SK-N-SH (cell line): ENCODE data around the gene ELMO3. TPM values are rescaled to one million over a fixed set of nuclear protein-coding genes. Genes with fewer than 3 reads are reported as not detected.
A peak's percentile ranks its signal among the peaks of the same experiment; 100 is the strongest.

ENCODE experiments used
- CTCF ChIA-PET: fragments of 300-600, 350-600 bp; formaldehyde crosslinking; extraction: SDS; loops from one replicate; lab custom pipeline; 2021; lab: Yijun Ruan, JAX
- POLR2A ChIA-PET: fragments of 350-600 bp; sonication (Branson Sonifier 250); formaldehyde crosslinking; extraction: SDS; loops from one replicate; lab custom pipeline; 2020; ENCODE audit warnings: antibody characterized with exemption, inconsistent platforms; lab: Yijun Ruan, JAX
- DNase-seq: peaks from one replicate; pipeline ENCODE4 v3.0.0; 2012
- H2AFZ ChIP-seq: fragments of 200-600 bp; sonication (generic); 2 replicates; pipeline ENCODE4 v1.8.1; 2016; ENCODE audit warnings: antibody characterized with exemption, mild to moderate bottlenecking, low read depth
- H3F3A ChIP-seq: fragments of 200-600 bp; sonication (generic); replicated peaks from 2 replicates; pipeline ENCODE3; 2016; ENCODE audit warnings: antibody characterized with exemption, mild to moderate bottlenecking; ENCODE audit not compliant: insufficient read depth
- H3K27ac ChIP-seq, 2 experiments: fragments of 200-500 bp in 1 of 2; fragments of 200-600 bp in 1 of 2; sonication (Bioruptor generic) in 1 of 2; sonication (generic), shearing (Covaris generic) in 1 of 2; 2 replicates each; pipeline versions ENCODE4 v1.5.1 to v1.6.1; 2014 to 2016; ENCODE audit warnings: low read depth in 2 of 2, inconsistent platforms in 1 of 2, low read length in 1 of 2, mild to moderate bottlenecking in 1 of 2, mixed read lengths in 1 of 2
- H3K27me3 ChIP-seq: fragments of 200-600 bp; sonication (generic), shearing (Covaris generic); 2 replicates; pipeline ENCODE4 v1.6.1; 2016; ENCODE audit warnings: mixed run types; ENCODE audit not compliant: insufficient read depth
- H3K36me3 ChIP-seq, 2 experiments: fragments of 200-500 bp in 1 of 2; fragments of 200-600 bp in 1 of 2; sonication (Bioruptor generic) in 1 of 2; sonication (generic) in 1 of 2; replicated peaks in 1 of 2; 2 replicates each; pipeline versions ENCODE3 to v1.5.1; 2014 to 2016; ENCODE audit warnings: low read length in 1 of 2, mild to moderate bottlenecking in 1 of 2; ENCODE audit not compliant: insufficient read depth in 2 of 2, control insufficient read depth in 1 of 2
- H3K4me1 ChIP-seq, 2 experiments: fragments of 200-500 bp in 1 of 2; fragments of 200-600 bp in 1 of 2; sonication (Bioruptor generic) in 1 of 2; sonication (generic), shearing (Covaris generic) in 1 of 2; 2 replicates each; pipeline versions ENCODE4 v1.5.1 to v1.6.1; 2014 to 2016; ENCODE audit warnings: low read depth in 1 of 2, low read length in 1 of 2, mixed run types in 1 of 2; ENCODE audit not compliant: insufficient read depth in 2 of 2, control insufficient read depth in 1 of 2
- H3K4me2 ChIP-seq: fragments of 200-600 bp; sonication (generic), shearing (Covaris generic); 2 replicates; pipeline ENCODE4 v1.6.1; 2017; ENCODE audit warnings: mixed run types
- H3K4me3 ChIP-seq, 2 experiments: fragments of 200-500 bp in 1 of 2; fragments of 200-600 bp in 1 of 2; sonication (Bioruptor generic) in 1 of 2; sonication (generic), shearing (Covaris generic) in 1 of 2; 2 replicates each; pipeline versions ENCODE4 v1.5.1 to v1.8.1; 2014 to 2016; ENCODE audit warnings: low read depth in 2 of 2, inconsistent platforms in 1 of 2, low read length in 1 of 2, mild to moderate bottlenecking in 1 of 2, mixed read lengths in 1 of 2, moderate library complexity in 1 of 2
- H3K79me2 ChIP-seq: fragments of 200-600 bp; sonication (generic); 2 replicates; pipeline ENCODE4 v1.8.1; 2017; ENCODE audit warnings: mild to moderate bottlenecking; ENCODE audit not compliant: insufficient read depth
- H3K9ac ChIP-seq: fragments of 200-600 bp; sonication (generic); 2 replicates; pipeline ENCODE4 v1.6.1; 2017; ENCODE audit warnings: mixed run types
- H3K9me2 ChIP-seq: fragments of 200-600 bp; sonication (generic); 2 replicates; pipeline ENCODE4 v1.6.1; 2017; ENCODE audit warnings: mixed run types
- H3K9me3 ChIP-seq: fragments of 200-600 bp; sonication (generic); 2 replicates; pipeline ENCODE4 v1.6.1; 2017; ENCODE audit warnings: mixed run types, mild to moderate bottlenecking, moderate library complexity
- H4K20me1 ChIP-seq: fragments of 200-600 bp; sonication (generic); 2 replicates; pipeline ENCODE4 v1.6.1; 2017; ENCODE audit warnings: mild to moderate bottlenecking, mixed run types; ENCODE audit not compliant: insufficient read depth
- EP300 ChIP-seq, 2 experiments: IDR thresholded peaks; 2 replicates each; pipeline versions ENCODE4 v1.4.0 to v1.6.1; 2012; ENCODE audit warnings: borderline replicate concordance in 1 of 2, low read depth in 1 of 2, low read length in 1 of 2
- EZH2phosphoT487 ChIP-seq: fragments of 200-600 bp; sonication (generic); IDR thresholded peaks from 2 replicates; pipeline ENCODE4 v1.6.1; 2017; ENCODE audit warnings: low read depth, mixed run types, mild to moderate bottlenecking, antibody characterized with exemption, moderate library complexity, borderline replicate concordance
- FOSL2 ChIP-seq: IDR thresholded peaks from 2 replicates; pipeline ENCODE4 v1.4.0; 2012; ENCODE audit warnings: low read depth, mild to moderate bottlenecking, moderate library complexity, borderline replicate concordance
- FOXM1 ChIP-seq: IDR thresholded peaks from 2 replicates; pipeline ENCODE4 v1.4.0; 2012; ENCODE audit warnings: low read depth, mild to moderate bottlenecking
- GABPA ChIP-seq: IDR thresholded peaks from 2 replicates; pipeline ENCODE4 v1.4.0; 2012; ENCODE audit warnings: low read depth, mild to moderate bottlenecking
- GATA2 ChIP-seq: sonication (generic); formaldehyde crosslinking; IDR thresholded peaks from 2 replicates; pipeline ENCODE4 v1.5.0; 2020; ENCODE audit warnings: mild to moderate bottlenecking, missing genetic modification reagents
- MEF2A ChIP-seq: IDR thresholded peaks from 2 replicates; pipeline ENCODE4 v1.4.0; 2012; ENCODE audit warnings: low read depth, borderline replicate concordance
- MXI1 ChIP-seq: IDR thresholded peaks from 2 replicates; pipeline ENCODE4 v1.6.1; 2012; ENCODE audit warnings: mild to moderate bottlenecking, low read depth, low read length, improper control_type of control experiment
- NFIC ChIP-seq: IDR thresholded peaks from 2 replicates; pipeline ENCODE4 v1.4.0; 2012; ENCODE audit warnings: borderline replicate concordance
- NRF1 ChIP-seq: IDR thresholded peaks from 2 replicates; pipeline ENCODE4 v1.6.1; 2012; ENCODE audit warnings: low read depth, mild to moderate bottlenecking, low read length
- POLR2AphosphoS5 ChIP-seq: IDR thresholded peaks from 2 replicates; pipeline ENCODE4 v1.6.1; 2012; ENCODE audit warnings: low read depth, low read length
- RXRA ChIP-seq: IDR thresholded peaks from 2 replicates; pipeline ENCODE4 v1.4.0; 2012; ENCODE audit warnings: low read depth, mild to moderate bottlenecking, borderline replicate concordance
- SIN3A ChIP-seq: IDR thresholded peaks from 2 replicates; pipeline ENCODE4 v1.6.1; 2012; ENCODE audit warnings: low read depth, mild to moderate bottlenecking, low read length, moderate library complexity, borderline replicate concordance
- SMC3 ChIP-seq: IDR thresholded peaks from 2 replicates; pipeline ENCODE4 v1.6.1; 2012; ENCODE audit warnings: low read depth, low read length, improper control_type of control experiment
- TCF12 ChIP-seq: IDR thresholded peaks from 2 replicates; pipeline ENCODE4 v1.4.0; 2012
- USF1 ChIP-seq: IDR thresholded peaks from 2 replicates; pipeline ENCODE4 v1.4.0; 2012; ENCODE audit warnings: low read depth, borderline replicate concordance
- WGBS: methylation state at CpG from one replicate; pipeline ENCODE4 v1.1.6; 2017; ENCODE audit warnings: low lambda C conversion rate; 5-methylcytosine and 5-hydroxymethylcytosine counted together
- polyA plus RNA-seq, 3 experiments: library from polyadenylated mRNA; depleted of rRNA; stranded (reverse); fragments of >200 nt; gene quantifications; 2 replicates each; pipeline ENCODE4 v1.2.3, GENCODE V29; 2012

The ELMO3 gene
- polyA plus RNA-seq, 1 of the 3 experiments (the other 2 are of a cell fraction) = 2.3 TPM

- Histone ChIP-seq H3K27ac (peak overlapping the region in 1 of 2 experiments; percentile 64; a peak in 1 of 4 replicates), H3K4me1 (peaks cover 21 to 54% of the 10 kb centered on the region in 2 experiments), H3K27me3 (no peaks in the 10 kb centered on the region), H3K79me2 (peaks cover 26% of the 10 kb centered on the region), H3K4me3 (peak overlapping the region in 1 of 2 experiments; percentile 45; a peak in 3 of 4 replicates), H3F3A (peaks cover 39% of the 10 kb centered on the region), H3K9me2 (no peaks in the 10 kb centered on the region), H2AFZ (no peak overlapping the region), H4K20me1 (peaks cover 10% of the 10 kb centered on the region), H3K4me2 (peak overlapping the region; percentile 61; the same call in 1 of the 2 replicates), H3K9me3 (no peaks in the 10 kb centered on the region), H3K9ac (no peak overlapping the region), H3K36me3 (peaks cover 6 to 8% of the 10 kb centered on the region in 2 experiments)
- ChIA-PET CTCF (interaction anchor here (0.9 to 2.8 kb wide), 12 partner anchors 11 to 224 kb away, joined by 3 to 11 read pairs (median 4); no protein-coding TSS in a partner anchor), POLR2A (interaction anchor here (0.6 to 2.6 kb wide), 5 partner anchors 9 to 27 kb away, joined by 3 to 11 read pairs (median 3); partner anchors contain the start of genes B3GNT9, FBXL8 and TRADD)
- peak; percentile 47; the same call in 1 of the 2 replicates for TF ChIP-seq NRF1
- no peak for TF ChIP-seq EP300 (IDR thresholded peaks at IDR 0.05; ENCODE audit: borderline replicate concordance in 1 of 2, low read depth in 1 of 2, low read length in 1 of 2)
- no peak for TF ChIP-seq FOSL2
- no peak for TF ChIP-seq RXRA
- TF ChIP-seq GABPA = no peak
- peak; percentile 49 for TF ChIP-seq MXI1
- no peak for TF ChIP-seq POLR2AphosphoS5
- no peak for TF ChIP-seq FOXM1
- no peak for TF ChIP-seq GATA2 (CRISPR knock-in tag)
- TF ChIP-seq USF1 = no peak
- no peak for TF ChIP-seq TCF12
- TF ChIP-seq NFIC = 0 out of 2 replicates have a peak, but pooled peaks have one; percentile 21
- no peak for TF ChIP-seq SMC3
- no peak for TF ChIP-seq EZH2phosphoT487
- no peak for TF ChIP-seq MEF2A
- TF ChIP-seq SIN3A = peak; percentile 19; the same call in 1 of the 2 replicates
- DNase-seq = peak; percentile 88
- 42% methylated on average over 23 of the region's 73 CpGs for WGBS
Observed at GRCh38 chr16:67177743-67178699, 20.9 kb upstream of the ELMO3 start.
